HG02610 (cell line): ENCODE data around the gene COL1A1.

Experiments used
- ATAC-seq: cut with Tn5 transposase; IDR thresholded peaks from one replicate; pipeline ENCODE4 v1.9.1; 2021; ENCODE audit warnings: mild to moderate bottlenecking, moderate library complexity; ENCODE audit not compliant: unreplicated experiment

The COL1A1 gene

GRCh38 chr17:50157891-50158290 lies 43.5 kb downstream of the COL1A1 start:
- no peak for ATAC-seq

- ATAC-seq: no peak
Measured at GRCh38 chr17:50155115-50155819, 46.2 kb downstream of the COL1A1 start.

GRCh38 chr17:50154604-50155003 lies 46.8 kb downstream of the COL1A1 start:
- ATAC-seq: no peak

- no peak for ATAC-seq
Measured at GRCh38 chr17:50153650-50154575, 47.5 kb downstream of the COL1A1 start.

- no peak for ATAC-seq
Measured at GRCh38 chr17:50152736-50153135, 48.7 kb downstream of the COL1A1 start.

GRCh38 chr17:50151937-50152547 lies 49.4 kb downstream of the COL1A1 start:
- no peak for ATAC-seq

GRCh38 chr17:50151041-50151936 lies 50.1 kb downstream of the COL1A1 start:
- ATAC-seq: peak; percentile 37

- ATAC-seq: no peak
Measured at GRCh38 chr17:50150354-50151040, 50.9 kb downstream of the COL1A1 start, which contains the start of gene PPP1R9B. TSS of gene PPP1R9B (minus strand) at chr17:50150677. CDS start at chr17:50150513, 164 bp downstream.

GRCh38 chr17:50149417-50150353 lies 51.7 kb downstream of the COL1A1 start:
- no peak for ATAC-seq

GRCh38 chr17:50149091-50149416 lies 52.4 kb downstream of the COL1A1 start:
- ATAC-seq: no peak

GRCh38 chr17:50148226-50149090 lies 53.0 kb downstream of the COL1A1 start:
- ATAC-seq: peak; percentile 49

GRCh38 chr17:50147841-50148225 lies 53.6 kb downstream of the COL1A1 start:
- peak; percentile 2 for ATAC-seq

GRCh38 chr17:50146927-50147665 lies 54.3 kb downstream of the COL1A1 start:
- ATAC-seq: no peak

GRCh38 chr17:50146230-50146926 lies 55.1 kb downstream of the COL1A1 start:
- ATAC-seq: no peak

- ATAC-seq: no peak
Measured at GRCh38 chr17:50145532-50146229, 55.8 kb downstream of the COL1A1 start.
